A673 (cell line): Measurements from ENCODE around the gene RHOG. TPM values are rescaled to one million over a fixed set of nuclear protein-coding genes. Genes with fewer than 3 reads are reported as not detected.

Experiments
- BruUV-seq: library from RNA; stranded (reverse); fragments of 400-500 nt; replicated peaks from 2 replicates; lab custom pipeline; 2021; lab: Mats Ljungman, UMichigan
- CTCF ChIA-PET: fragments of 300-600 bp; sonication (Branson Sonifier 250); formaldehyde crosslinking; loops from one replicate; lab custom pipeline; 2022; ENCODE audit warnings: antibody characterized with exemption; lab: Charles Lee
- POLR2A ChIA-PET: fragments of 300-600 bp; sonication (Branson Sonifier 250); formaldehyde crosslinking; loops from one replicate; lab custom pipeline; 2022; ENCODE audit warnings: antibody characterized with exemption; ENCODE audit not compliant: low non-redundant PET; lab: Charles Lee
- DNase-seq: peaks from one replicate; pipeline ENCODE4 v3.0.0-alpha.2; 2015; ENCODE audit warnings: low spot score
- H3K27ac ChIP-seq: fragments of 200-600 bp; sonication (generic); 2 replicates; pipeline ENCODE4 v1.5.1; 2016; ENCODE audit warnings: mixed run types, low read depth, mild to moderate bottlenecking, mixed read lengths, antibody characterized with exemption, low read length; ENCODE audit not compliant: poor library complexity, severe bottlenecking
- H3K27me3 ChIP-seq: fragments of 200-600 bp; sonication (generic); replicated peaks from 2 replicates; pipeline ENCODE4 v1.6.1; 2017; ENCODE audit warnings: mixed run types, low read depth, mild to moderate bottlenecking, mixed read lengths, antibody characterized with exemption, low read length; ENCODE audit not compliant: insufficient read depth, poor library complexity
- H3K36me3 ChIP-seq: fragments of 200-600 bp; sonication (generic); 2 replicates; pipeline ENCODE4 v1.6.1; 2016; ENCODE audit warnings: mixed run types, mild to moderate bottlenecking, mixed read lengths, antibody characterized with exemption, low read length; ENCODE audit not compliant: insufficient read depth, poor library complexity, severe bottlenecking
- H3K4me1 ChIP-seq: fragments of 200-600 bp; sonication (generic); 2 replicates; pipeline ENCODE4 v1.6.1; 2017; ENCODE audit warnings: mixed run types, mild to moderate bottlenecking, mixed read lengths, antibody characterized with exemption, low read length; ENCODE audit not compliant: insufficient read depth, poor library complexity, severe bottlenecking
- H3K4me3 ChIP-seq: fragments of 200-600 bp; sonication (generic); 2 replicates; pipeline ENCODE4 v1.5.1; 2016; ENCODE audit warnings: low read depth, mixed run types, mild to moderate bottlenecking, mixed read lengths, low read length; ENCODE audit not compliant: poor library complexity, severe bottlenecking
- H3K9me3 ChIP-seq: fragments of 200-600 bp; sonication (generic); 2 replicates; pipeline ENCODE4 v1.6.1; 2016; ENCODE audit warnings: mixed run types, low read depth, mild to moderate bottlenecking, mixed read lengths, antibody characterized with exemption, low read length; ENCODE audit not compliant: poor library complexity, severe bottlenecking
- CTCF ChIP-seq: fragments of 300-800, 200-600 bp; sonication (generic); conservative IDR thresholded peaks from 2 replicates; pipeline ENCODE4 v1.5.1; 2017; ENCODE audit warnings: low read depth, mild to moderate bottlenecking, antibody characterized with exemption, low read length, moderate library complexity, mixed read lengths
- EZH2 ChIP-seq: fragments of 200-600 bp; sonication (generic); IDR thresholded peaks from 2 replicates; pipeline ENCODE4 v1.6.1; 2017; ENCODE audit warnings: borderline replicate concordance, low read depth, mild to moderate bottlenecking, mixed read lengths, antibody characterized with exemption, low read length; ENCODE audit not compliant: poor library complexity, severe bottlenecking
- intact Hi-C: fragments of 100-400 bp; cut with micrococcal nuclease; formaldehyde crosslinking; loops from one replicate; pipeline ENCODE4 v1.10.0; 2022; ENCODE audit not compliant: unreplicated experiment
- total RNA-seq: library from RNA; stranded (reverse); gene quantifications from 2 replicates; pipeline ENCODE4 v1.2.3, GENCODE V29; 2021

RHOG gene
- total RNA-seq, 1 experiment from 2014 or later, result 33.9 TPM

GRCh38 chr11:3820971-3821370 lies 19.8 kb downstream of the RHOG start:
- ChIA-PET CTCF (no interaction called here), POLR2A (no interaction called here)
- no peaks in the 10 kb centered on the region for H3K9me3 ChIP-seq

GRCh38 chr11:3817181-3817800 lies 23.5 kb downstream of the RHOG start:
- no peaks in the 10 kb centered on the region for H3K36me3 ChIP-seq
- POLR2A ChIA-PET, result no interaction called here
- intact Hi-C loops, result no loop called here
- CTCF ChIA-PET, result no interaction called here
- no peak overlapping the region for H3K27ac ChIP-seq
- no peaks in the 10 kb centered on the region for H3K27me3 ChIP-seq
- H3K9me3 ChIP-seq, result no peaks in the 10 kb centered on the region
- BruUV-seq, result no TSS peak
- DNase-seq, result no peak
- no peak for TF ChIP-seq EZH2
- TF ChIP-seq CTCF, result no peak
- no peak overlapping the region for H3K4me3 ChIP-seq
- no peaks in the 10 kb centered on the region for H3K4me1 ChIP-seq

More at GRCh38 chr11:3820971-3821370, 19.8 kb downstream of the RHOG start:
- Histone ChIP-seq H3K4me1 (no peaks in the 10 kb centered on the region), H3K27me3 (no peaks in the 10 kb centered on the region), H3K36me3 (no peaks in the 10 kb centered on the region), H3K27ac (no peak overlapping the region), H3K4me3 (no peak overlapping the region)
- DNase-seq, result no peak
- TF ChIP-seq CTCF (no peak), EZH2 (no peak)
- intact Hi-C loops, result no loop called here
- no TSS peak for BruUV-seq

GRCh38 chr11:3816673-3817072 lies 24.1 kb downstream of the RHOG start:
- Histone ChIP-seq H3K27ac (no peak overlapping the region), H3K4me3 (no peak overlapping the region), H3K27me3 (no peaks in the 10 kb centered on the region), H3K4me1 (no peaks in the 10 kb centered on the region), H3K36me3 (no peaks in the 10 kb centered on the region), H3K9me3 (no peaks in the 10 kb centered on the region)
- intact Hi-C loops, result no loop called here
- no TSS peak for BruUV-seq
- ChIA-PET CTCF (no interaction called here), POLR2A (no interaction called here)
- DNase-seq, result no peak
- TF ChIP-seq CTCF (no peak), EZH2 (no peak)
